Measurements from ENCODE around the gene ACSBG1. TPM values are rescaled to one million over a fixed set of nuclear protein-coding genes. Genes with fewer than 3 reads are reported as not detected.

ACSBG1 gene
- polyA plus RNA-seq, 2 donors, result 0.10 to 0.11 TPM

DNA sequence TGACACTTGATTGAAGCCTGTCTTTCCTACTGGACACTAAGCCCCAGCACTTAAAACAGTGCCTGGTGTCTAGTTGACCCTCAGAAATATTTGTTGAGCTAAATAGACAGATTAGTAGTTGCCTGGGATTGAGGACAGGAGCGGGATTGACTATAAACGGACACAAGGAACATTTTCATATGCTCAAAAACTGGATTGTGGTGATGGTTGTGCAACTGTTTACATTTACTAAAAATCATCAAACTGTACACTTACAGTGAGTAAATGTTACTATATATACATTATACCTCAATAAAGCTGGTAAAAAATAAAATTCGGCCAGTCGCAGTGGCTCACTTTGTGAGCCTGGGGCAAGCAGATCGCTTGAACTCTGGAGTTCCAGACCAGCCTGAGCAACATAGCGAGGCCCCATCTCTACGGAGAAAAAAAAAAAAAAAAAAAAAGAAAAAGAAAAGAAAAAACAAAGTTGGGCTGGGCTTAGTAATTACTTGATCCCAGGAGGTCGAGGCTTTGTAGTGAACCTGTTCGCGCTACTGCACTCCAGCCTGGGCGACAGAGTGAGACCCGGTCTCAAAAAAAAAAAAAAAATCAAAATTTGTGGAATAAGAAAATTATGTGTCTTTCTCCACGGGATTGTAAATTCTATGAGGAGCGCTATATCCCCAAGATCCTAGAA, 85.8 kb downstream of the ACSBG1 start:
- no peaks in the 10 kb centered on the region for H3K9me3 ChIP-seq (ENCODE audit: control insufficient read depth in 2 of 2, insufficient read depth in 1 of 2, low read depth in 1 of 2, low read length in 1 of 2)
- peaks cover 5 to 16% of the 10 kb centered on the region in 2 donors for H3K4me1 ChIP-seq (ENCODE audit: control insufficient read depth in 2 of 2, insufficient read depth in 2 of 2, low read length in 1 of 2)
- peak overlapping the region in 1 of 2 donors; percentile 54 for H3K27ac ChIP-seq (ENCODE audit: low read depth in 2 of 2, low read length in 1 of 2)
- peak overlapping the region in 1 of 2 donors; percentile 34 for H3K4me3 ChIP-seq (ENCODE audit: low read depth in 1 of 2, low read length in 2 of 2)
- H3K36me3 ChIP-seq (ENCODE audit: control insufficient read depth in 2 of 2, insufficient read depth in 2 of 2, low read length in 1 of 2), result no peaks in the 10 kb centered on the region
- 10 to 15% methylated on average over 14 of the region's 14 CpGs for WGBS, 2 donors
- H3K27me3 ChIP-seq (ENCODE audit: control insufficient read depth in 1 of 2, insufficient read depth in 2 of 2, low read length in 2 of 2), result no peaks in the 10 kb centered on the region

DNA sequence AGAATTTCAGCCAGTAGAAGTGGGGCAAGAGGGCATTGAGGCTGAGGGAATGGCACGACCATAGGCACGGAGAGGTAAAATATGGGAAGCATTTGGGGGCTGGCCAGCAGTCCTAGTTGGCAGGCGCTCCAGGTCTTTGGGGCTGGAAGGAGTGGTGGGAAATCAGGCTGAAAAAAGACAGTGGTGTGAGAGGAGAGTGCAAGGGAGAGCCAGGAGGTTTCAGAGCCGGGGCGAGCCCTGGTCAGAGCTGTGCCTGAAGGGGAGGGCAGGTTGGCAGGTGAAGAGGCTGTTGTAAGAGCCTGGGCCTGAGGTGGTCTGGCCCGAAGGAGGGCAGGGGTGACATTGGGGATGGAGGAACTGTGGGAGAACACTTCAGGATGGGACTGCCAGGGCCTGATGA, 86.8 kb downstream of the ACSBG1 start:
- Histone ChIP-seq H3K9me3 (ENCODE audit: control insufficient read depth in 2 of 2, insufficient read depth in 1 of 2, low read depth in 1 of 2, low read length in 1 of 2) (no peaks in the 10 kb centered on the region), H3K27me3 (ENCODE audit: control insufficient read depth in 1 of 2, insufficient read depth in 2 of 2, low read length in 2 of 2) (no peaks in the 10 kb centered on the region), H3K27ac (ENCODE audit: low read depth in 2 of 2, low read length in 1 of 2) (peak overlapping the region; percentile 0 to 8), H3K4me1 (ENCODE audit: control insufficient read depth in 2 of 2, insufficient read depth in 2 of 2, low read length in 1 of 2) (peaks cover 5 to 16% of the 10 kb centered on the region in 2 donors), H3K4me3 (ENCODE audit: low read depth in 1 of 2, low read length in 2 of 2) (no peak overlapping the region), H3K36me3 (ENCODE audit: control insufficient read depth in 2 of 2, insufficient read depth in 2 of 2, low read length in 1 of 2) (no peaks in the 10 kb centered on the region)
- WGBS, 2 donors, result 74 to 83% methylated on average over 6 of the region's 6 CpGs

DNA sequence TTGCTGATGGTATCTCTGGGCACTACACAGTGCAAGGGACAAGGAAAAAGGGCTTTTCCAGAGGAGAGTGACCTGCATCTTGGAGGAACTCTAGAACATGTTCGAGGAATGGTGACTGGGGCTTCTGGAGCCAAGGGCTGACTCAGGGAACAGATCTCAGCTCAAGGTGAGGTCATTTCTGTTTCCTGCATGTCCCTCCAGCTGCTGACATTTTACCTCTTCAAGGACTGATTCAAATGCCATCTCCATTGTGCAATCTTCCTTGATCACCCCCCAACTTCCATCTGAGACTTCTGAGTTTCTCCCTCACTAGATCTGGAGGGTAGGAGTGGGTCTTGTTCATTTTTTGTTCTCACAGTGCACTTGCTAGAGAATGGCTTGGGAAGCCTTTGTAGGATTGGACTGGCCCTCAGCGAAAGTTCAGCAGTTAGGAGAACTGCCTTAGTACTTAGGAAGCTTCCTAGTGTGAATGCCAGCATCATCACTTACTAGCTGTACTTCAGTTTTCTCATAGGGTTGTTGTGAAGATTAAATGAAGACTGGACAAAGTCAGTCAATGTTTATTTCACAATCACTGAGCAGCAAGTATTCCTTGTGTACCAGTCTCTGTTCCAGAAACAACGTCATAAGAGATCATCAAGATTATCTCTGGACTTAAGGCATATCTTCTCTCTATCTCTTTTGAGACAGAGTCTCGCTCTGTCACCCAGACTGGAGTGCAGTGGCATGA, 87.8 kb downstream of the ACSBG1 start:
- WGBS, 2 donors, result 77% methylated on average over 4 of the region's 4 CpGs

DNA sequence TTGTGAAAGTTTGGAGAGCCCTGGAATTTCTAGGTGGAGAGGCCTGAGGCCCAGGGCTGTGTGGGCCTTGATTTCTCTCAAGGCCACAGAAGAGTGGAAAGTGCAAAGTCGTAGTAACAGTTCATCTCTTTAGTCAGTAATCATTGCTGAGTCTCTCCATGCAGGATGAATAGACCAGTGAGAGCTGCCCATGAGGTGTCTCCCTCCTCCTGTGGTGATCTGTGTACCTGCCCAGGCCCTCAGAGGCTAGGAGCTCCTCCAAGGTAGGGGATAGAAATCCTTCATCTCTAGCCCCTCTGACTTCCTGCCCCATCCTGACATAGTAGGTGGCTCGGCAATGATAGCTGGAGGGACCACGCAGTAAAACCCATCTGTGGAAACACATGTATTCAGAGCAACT, 92.0 kb downstream of the ACSBG1 start:
- no peak overlapping the region for H3K27ac ChIP-seq (ENCODE audit: low read depth in 2 of 2, low read length in 1 of 2)

More for the DNA sequence above, 87.8 kb downstream of the ACSBG1 start:
- peak overlapping the region in 1 of 2 donors; percentile 30 for H3K27ac ChIP-seq (ENCODE audit: low read depth in 2 of 2, low read length in 1 of 2)
- H3K27me3 ChIP-seq (ENCODE audit: control insufficient read depth in 1 of 2, insufficient read depth in 2 of 2, low read length in 2 of 2), result no peaks in the 10 kb centered on the region
- no peaks in the 10 kb centered on the region for H3K36me3 ChIP-seq (ENCODE audit: control insufficient read depth in 2 of 2, insufficient read depth in 2 of 2, low read length in 1 of 2)
- H3K9me3 ChIP-seq (ENCODE audit: control insufficient read depth in 2 of 2, insufficient read depth in 1 of 2, low read depth in 1 of 2, low read length in 1 of 2), result no peaks in the 10 kb centered on the region
- H3K4me3 ChIP-seq (ENCODE audit: low read depth in 1 of 2, low read length in 2 of 2), result no peak overlapping the region
- H3K4me1 ChIP-seq (ENCODE audit: control insufficient read depth in 2 of 2, insufficient read depth in 2 of 2, low read length in 1 of 2), result peaks cover 5 to 16% of the 10 kb centered on the region in 2 donors

DNA sequence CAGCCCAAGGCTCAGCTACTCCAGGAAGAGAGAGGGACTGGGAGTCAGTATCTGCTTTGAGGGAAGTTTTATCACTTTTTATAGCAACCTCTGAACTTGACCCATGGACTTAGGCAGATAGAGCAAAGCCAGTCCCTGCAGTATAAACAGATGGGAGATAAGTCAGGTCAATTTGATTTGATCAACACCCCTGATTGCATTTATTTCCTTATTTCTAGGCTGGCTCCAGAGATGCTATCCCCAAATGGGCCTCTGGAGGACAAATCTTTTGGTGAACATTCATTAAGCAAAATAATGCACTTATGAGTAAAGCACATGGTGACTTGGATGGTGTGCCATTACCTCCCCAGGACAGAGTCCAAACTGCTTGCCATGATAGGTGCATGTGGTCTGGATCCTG, 94.1 kb downstream of the ACSBG1 start:
- Histone ChIP-seq H3K27me3 (ENCODE audit: control insufficient read depth in 1 of 2, insufficient read depth in 2 of 2, low read length in 2 of 2) (no peaks in the 10 kb centered on the region), H3K4me1 (ENCODE audit: control insufficient read depth in 2 of 2, insufficient read depth in 2 of 2, low read length in 1 of 2) (no peaks in the 10 kb centered on the region)

More for the DNA sequence above, 92.0 kb downstream of the ACSBG1 start:
- WGBS, 2 donors, result 91 to 93% methylated on average over 3 of the region's 3 CpGs
- H3K4me1 ChIP-seq (ENCODE audit: control insufficient read depth in 2 of 2, insufficient read depth in 2 of 2, low read length in 1 of 2), result peaks cover under 1 to 2% of the 10 kb centered on the region in 2 donors
- H3K36me3 ChIP-seq (ENCODE audit: control insufficient read depth in 2 of 2, insufficient read depth in 2 of 2, low read length in 1 of 2), result no peaks in the 10 kb centered on the region
- H3K9me3 ChIP-seq (ENCODE audit: control insufficient read depth in 2 of 2, insufficient read depth in 1 of 2, low read depth in 1 of 2, low read length in 1 of 2), result no peaks in the 10 kb centered on the region
- H3K4me3 ChIP-seq (ENCODE audit: low read depth in 1 of 2, low read length in 2 of 2), result no peak overlapping the region
- no peaks in the 10 kb centered on the region for H3K27me3 ChIP-seq (ENCODE audit: control insufficient read depth in 1 of 2, insufficient read depth in 2 of 2, low read length in 2 of 2)

DNA sequence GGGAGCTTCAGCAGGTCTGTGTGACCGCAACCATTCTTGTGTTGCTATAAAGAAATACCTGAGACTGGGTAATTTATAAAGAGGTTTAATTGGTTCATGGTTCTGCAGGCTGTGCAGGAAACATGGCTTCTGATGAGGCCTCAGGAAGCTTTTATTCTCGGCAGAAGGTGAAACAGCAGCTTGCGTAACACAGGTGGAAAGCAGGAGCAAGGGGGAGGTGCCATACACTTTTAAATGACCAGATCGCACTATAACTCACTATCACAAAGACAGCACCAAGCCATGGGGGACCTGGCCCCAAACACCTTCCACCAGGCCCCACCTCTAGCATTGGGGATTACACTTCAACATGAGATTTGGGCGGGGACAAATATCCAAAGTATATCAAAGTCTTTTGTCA, 94.8 kb downstream of the ACSBG1 start:
- WGBS, 2 donors, result 92 to 93% methylated on average over 5 of the region's 5 CpGs
- Histone ChIP-seq H3K9me3 (ENCODE audit: control insufficient read depth in 2 of 2, insufficient read depth in 1 of 2, low read depth in 1 of 2, low read length in 1 of 2) (no peaks in the 10 kb centered on the region), H3K4me1 (ENCODE audit: control insufficient read depth in 2 of 2, insufficient read depth in 2 of 2, low read length in 1 of 2) (no peaks in the 10 kb centered on the region), H3K27me3 (ENCODE audit: control insufficient read depth in 1 of 2, insufficient read depth in 2 of 2, low read length in 2 of 2) (no peaks in the 10 kb centered on the region), H3K36me3 (ENCODE audit: control insufficient read depth in 2 of 2, insufficient read depth in 2 of 2, low read length in 1 of 2) (no peaks in the 10 kb centered on the region), H3K4me3 (ENCODE audit: low read depth in 1 of 2, low read length in 2 of 2) (no peak overlapping the region), H3K27ac (ENCODE audit: low read depth in 2 of 2, low read length in 1 of 2) (no peak overlapping the region)

More for the DNA sequence above, 94.1 kb downstream of the ACSBG1 start:
- no peak overlapping the region for H3K27ac ChIP-seq (ENCODE audit: low read depth in 2 of 2, low read length in 1 of 2)
- no peaks in the 10 kb centered on the region for H3K36me3 ChIP-seq (ENCODE audit: control insufficient read depth in 2 of 2, insufficient read depth in 2 of 2, low read length in 1 of 2)
- H3K4me3 ChIP-seq (ENCODE audit: low read depth in 1 of 2, low read length in 2 of 2), result no peak overlapping the region
- H3K9me3 ChIP-seq (ENCODE audit: control insufficient read depth in 2 of 2, insufficient read depth in 1 of 2, low read depth in 1 of 2, low read length in 1 of 2), result no peaks in the 10 kb centered on the region

DNA sequence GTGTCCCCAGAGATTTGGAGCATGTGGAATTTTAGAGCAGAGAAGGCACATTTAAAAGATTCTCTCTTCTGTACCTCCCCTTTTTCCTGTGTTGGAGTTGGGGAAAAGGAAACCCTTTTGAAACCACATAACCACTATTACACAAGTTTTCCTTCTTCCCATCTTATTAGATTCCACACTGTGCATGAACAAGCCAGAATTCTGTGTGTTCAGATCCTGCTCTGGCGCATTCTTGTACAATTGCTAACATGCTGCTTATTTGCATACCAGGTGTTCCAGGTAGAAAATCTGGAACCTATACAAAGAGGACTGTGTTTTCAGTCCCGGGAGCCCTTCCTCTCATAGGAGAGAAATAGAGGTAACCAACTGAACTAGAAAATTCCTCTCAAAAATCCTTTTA, 100.6 kb downstream of the ACSBG1 start:
- no peaks in the 10 kb centered on the region for H3K9me3 ChIP-seq (ENCODE audit: control insufficient read depth in 2 of 2, insufficient read depth in 1 of 2, low read depth in 1 of 2, low read length in 1 of 2)
- H3K27ac ChIP-seq (ENCODE audit: low read depth in 2 of 2, low read length in 1 of 2), result peak overlapping the region; percentile 74 to 87
- H3K4me3 ChIP-seq (ENCODE audit: low read depth in 1 of 2, low read length in 2 of 2), result no peak overlapping the region
- H3K4me1 ChIP-seq (ENCODE audit: control insufficient read depth in 2 of 2, insufficient read depth in 2 of 2, low read length in 1 of 2), result peaks cover 0 to 7% of the 10 kb centered on the region in 2 donors
- H3K27me3 ChIP-seq (ENCODE audit: control insufficient read depth in 1 of 2, insufficient read depth in 2 of 2, low read length in 2 of 2), result no peaks in the 10 kb centered on the region
- 54 to 62% methylated on average over 2 of the region's 2 CpGs for WGBS, 2 donors
- H3K36me3 ChIP-seq (ENCODE audit: control insufficient read depth in 2 of 2, insufficient read depth in 2 of 2, low read length in 1 of 2), result no peaks in the 10 kb centered on the region

DNA sequence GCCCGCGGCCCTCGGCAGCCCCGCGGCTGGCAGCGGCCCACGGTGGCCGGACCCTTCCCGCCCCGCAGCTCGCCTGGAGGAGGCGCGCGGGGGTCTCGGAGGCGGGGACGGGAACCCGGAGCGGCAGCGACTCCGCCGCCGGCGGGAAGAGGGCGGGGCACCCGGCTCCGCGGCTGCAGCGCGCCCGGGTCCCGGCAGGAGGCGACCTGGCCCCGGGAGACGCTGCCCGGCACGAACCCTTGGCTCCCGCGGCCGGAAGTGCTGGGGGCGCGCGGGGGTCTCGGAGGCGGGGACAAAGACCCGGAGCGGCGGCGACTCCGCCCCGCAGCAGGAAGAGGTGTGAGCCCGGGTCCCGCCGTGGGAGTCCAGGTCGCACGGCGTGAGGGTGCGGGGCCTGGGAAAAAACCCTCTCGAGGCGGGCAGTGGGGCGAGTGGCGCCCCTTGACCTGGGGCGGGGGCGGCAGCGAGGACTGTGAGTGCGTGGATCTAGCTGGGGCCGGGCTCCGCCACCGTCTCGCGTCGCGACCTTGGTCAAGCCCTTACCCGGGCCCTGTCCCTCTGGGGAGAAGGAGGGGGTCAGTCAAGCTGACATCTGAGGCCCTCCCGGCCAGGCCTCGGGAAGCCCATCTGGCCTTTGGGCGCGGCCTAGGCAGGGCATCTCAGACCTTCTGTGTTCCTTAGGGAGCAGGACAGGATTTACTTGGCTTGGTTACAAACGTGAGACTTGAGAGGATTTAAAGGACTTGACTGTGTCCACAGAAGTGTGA, 102.9 kb downstream of the ACSBG1 start, which contains the start of gene CIB2:
TSS of gene CIB2 (minus strand) at position 151 of the 767 bp plus-strand sequence. CDS start 230 bp downstream, outside the sequence.
- peak within 1 kb of the TSS; percentile 43 to 78 for H3K27ac ChIP-seq (ENCODE audit: low read depth in 2 of 2, low read length in 1 of 2)
- H3K4me1 ChIP-seq (ENCODE audit: control insufficient read depth in 2 of 2, insufficient read depth in 2 of 2, low read length in 1 of 2), result peaks cover 0 to 7% of the 10 kb centered on the region in 2 donors
- 0 to 1% methylated on average over 61 to 79 of the region's 79 CpGs for WGBS, 2 donors
- no peaks in the 10 kb centered on the region for H3K36me3 ChIP-seq (ENCODE audit: control insufficient read depth in 2 of 2, insufficient read depth in 2 of 2, low read length in 1 of 2)
- no peaks in the 10 kb centered on the region for H3K27me3 ChIP-seq (ENCODE audit: control insufficient read depth in 1 of 2, insufficient read depth in 2 of 2, low read length in 2 of 2)
- no peaks in the 10 kb centered on the region for H3K9me3 ChIP-seq (ENCODE audit: control insufficient read depth in 2 of 2, insufficient read depth in 1 of 2, low read depth in 1 of 2, low read length in 1 of 2)
- peak within 1 kb of the TSS; percentile 59 to 64 for H3K4me3 ChIP-seq (ENCODE audit: low read depth in 1 of 2, low read length in 2 of 2)

DNA sequence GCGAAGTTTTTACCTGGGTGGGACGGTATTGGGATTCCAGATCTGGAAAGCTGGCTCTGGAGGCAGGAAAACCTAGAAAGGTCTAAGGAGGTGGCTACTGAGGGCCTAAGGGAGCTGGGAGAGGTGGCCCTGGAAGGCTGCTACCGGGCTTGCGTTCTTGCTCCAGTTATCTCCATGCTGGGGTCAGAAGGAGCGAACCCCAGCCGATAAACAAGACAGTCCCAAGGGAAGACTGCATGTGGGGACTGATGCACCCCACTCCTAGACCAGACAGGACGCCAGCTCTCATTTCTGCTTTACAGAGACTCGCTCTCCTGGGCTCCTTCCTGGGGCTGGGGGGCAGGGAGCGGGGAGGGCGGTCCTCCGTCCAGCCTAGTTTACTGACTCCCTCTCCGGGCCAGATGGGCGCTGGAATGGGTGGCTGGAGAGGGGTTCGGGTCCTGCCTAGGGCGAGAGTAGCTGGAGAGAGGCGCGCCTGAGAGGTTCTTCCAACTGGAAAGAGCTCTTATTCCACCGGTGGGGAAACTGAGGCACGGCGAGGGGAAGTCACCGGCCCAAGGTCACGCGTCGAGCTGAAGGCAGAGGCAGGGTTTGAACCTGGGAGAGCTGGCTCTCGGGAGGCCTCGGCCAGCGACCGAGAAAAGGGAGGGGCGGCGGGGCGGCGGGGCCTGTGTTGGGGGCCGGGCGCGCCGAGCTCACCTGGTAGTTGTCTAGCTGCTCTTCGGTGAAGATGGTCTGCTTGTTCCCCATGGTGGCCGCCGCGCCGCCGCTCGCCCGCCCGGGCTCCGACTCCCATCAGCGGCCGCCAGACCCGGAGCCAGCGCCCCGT, 103.7 kb downstream of the ACSBG1 start:
- H3K9me3 ChIP-seq (ENCODE audit: control insufficient read depth in 2 of 2, insufficient read depth in 1 of 2, low read depth in 1 of 2, low read length in 1 of 2), result no peaks in the 10 kb centered on the region
- peak overlapping the region in 1 of 2 donors; percentile 43 for H3K27ac ChIP-seq (ENCODE audit: low read depth in 2 of 2, low read length in 1 of 2)
- H3K36me3 ChIP-seq (ENCODE audit: control insufficient read depth in 2 of 2, insufficient read depth in 2 of 2, low read length in 1 of 2), result no peaks in the 10 kb centered on the region
- peak overlapping the region; percentile 59 to 64 for H3K4me3 ChIP-seq (ENCODE audit: low read depth in 1 of 2, low read length in 2 of 2)
- 34 to 61% methylated on average over 24 to 51 of the region's 51 CpGs for WGBS, 2 donors
- peaks cover 0 to 7% of the 10 kb centered on the region in 2 donors for H3K4me1 ChIP-seq (ENCODE audit: control insufficient read depth in 2 of 2, insufficient read depth in 2 of 2, low read length in 1 of 2)
- H3K27me3 ChIP-seq (ENCODE audit: control insufficient read depth in 1 of 2, insufficient read depth in 2 of 2, low read length in 2 of 2), result no peaks in the 10 kb centered on the region
